ENCODE data around the gene APOC3.

DNA sequence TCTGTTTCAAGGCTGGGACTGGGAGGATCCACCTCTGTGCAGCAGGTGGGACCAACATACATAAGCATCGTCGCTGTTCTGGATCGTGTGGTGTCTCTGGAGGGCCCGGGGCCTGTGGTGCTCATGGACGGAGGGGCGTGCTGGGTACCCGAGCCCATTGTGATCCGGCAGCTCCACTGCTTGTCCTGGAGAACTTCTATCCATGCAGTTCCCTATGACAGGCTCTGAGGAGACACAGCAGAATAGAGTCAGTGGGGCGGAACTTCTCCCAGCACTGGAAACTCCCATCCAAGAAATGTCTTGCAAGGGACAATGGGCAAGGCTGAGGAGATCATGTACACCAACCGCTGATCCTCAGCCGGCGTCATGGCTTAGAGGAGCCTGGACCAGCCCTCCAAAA, 19.4 kb downstream of the APOC3 start:
- TF ChIP-seq EZH2 (IDR thresholded peaks at IDR 0.05; ENCODE audit: borderline replicate concordance) (no peak), EZH2phosphoT487 (IDR thresholded peaks at IDR 0.05; ENCODE audit: low read depth, severe bottlenecking, unreplicated experiment) (no peak)
- TF ChIP-seq, protein P1, sequence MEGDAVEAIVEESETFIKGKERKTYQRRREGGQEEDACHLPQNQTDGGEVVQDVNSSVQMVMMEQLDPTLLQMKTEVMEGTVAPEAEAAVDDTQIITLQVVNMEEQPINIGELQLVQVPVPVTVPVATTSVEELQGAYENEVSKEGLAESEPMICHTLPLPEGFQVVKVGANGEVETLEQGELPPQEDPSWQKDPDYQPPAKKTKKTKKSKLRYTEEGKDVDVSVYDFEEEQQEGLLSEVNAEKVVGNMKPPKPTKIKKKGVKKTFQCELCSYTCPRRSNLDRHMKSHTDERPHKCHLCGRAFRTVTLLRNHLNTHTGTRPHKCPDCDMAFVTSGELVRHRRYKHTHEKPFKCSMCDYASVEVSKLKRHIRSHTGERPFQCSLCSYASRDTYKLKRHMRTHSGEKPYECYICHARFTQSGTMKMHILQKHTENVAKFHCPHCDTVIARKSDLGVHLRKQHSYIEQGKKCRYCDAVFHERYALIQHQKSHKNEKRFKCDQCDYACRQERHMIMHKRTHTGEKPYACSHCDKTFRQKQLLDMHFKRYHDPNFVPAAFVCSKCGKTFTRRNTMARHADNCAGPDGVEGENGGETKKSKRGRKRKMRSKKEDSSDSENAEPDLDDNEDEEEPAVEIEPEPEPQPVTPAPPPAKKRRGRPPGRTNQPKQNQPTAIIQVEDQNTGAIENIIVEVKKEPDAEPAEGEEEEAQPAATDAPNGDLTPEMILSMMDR (IDR thresholded peaks at IDR 0.05; ENCODE audit: poor library complexity): no peak
